KMS-11 (cell line): Measurements from ENCODE around the gene CYP2A6.
"Not testable (repeated sequence)": the region's sequence is repeated elsewhere in the genome, so short reads cannot be mapped to it uniquely, and the experiment has no call there.

Experiments
- H2AFZ ChIP-seq: fragments of 200-600 bp; sonication (generic); 2 replicates; pipeline ENCODE4 v1.6.1; 2016; ENCODE audit warnings: antibody characterized with exemption, mixed run types, low read depth
- H3K27ac ChIP-seq: fragments of 200-600 bp; sonication (generic); 2 replicates; pipeline ENCODE4 v1.6.1; 2016; ENCODE audit warnings: mild to moderate bottlenecking, mixed run types
- H3K27me3 ChIP-seq: fragments of 200-600 bp; sonication (generic); 2 replicates; pipeline ENCODE4 v1.6.1; 2017; ENCODE audit warnings: mild to moderate bottlenecking, low read depth, mixed run types, moderate library complexity; ENCODE audit not compliant: insufficient read depth
- H3K36me3 ChIP-seq: fragments of 200-600 bp; sonication (generic); 2 replicates; pipeline ENCODE4 v1.6.1; 2017; ENCODE audit warnings: mild to moderate bottlenecking, mixed run types; ENCODE audit not compliant: insufficient read depth
- H3K4me1 ChIP-seq: fragments of 200-600 bp; sonication (generic); 2 replicates; pipeline ENCODE4 v1.6.1; 2016; ENCODE audit warnings: mild to moderate bottlenecking, low read depth, mixed run types; ENCODE audit not compliant: poor library complexity, severe bottlenecking
- H3K4me2 ChIP-seq: fragments of 200-600 bp; sonication (generic); 2 replicates; pipeline ENCODE4 v1.7.0; 2016; ENCODE audit warnings: mild to moderate bottlenecking, mixed run types
- H3K4me3 ChIP-seq: fragments of 200-600 bp; sonication (generic); IDR thresholded peaks from 2 replicates; pipeline ENCODE4 v1.6.1; 2017; ENCODE audit warnings: low read depth, low read length, mixed read lengths; ENCODE audit not compliant: insufficient read depth
- H3K79me2 ChIP-seq: fragments of 200-600 bp; sonication (generic); 2 replicates; pipeline ENCODE4 v1.6.1; 2016; ENCODE audit warnings: low read depth, mixed run types; ENCODE audit not compliant: insufficient read depth
- H3K9ac ChIP-seq: fragments of 200-600 bp; sonication (generic); 2 replicates; pipeline ENCODE4 v1.6.1; 2016; ENCODE audit warnings: mild to moderate bottlenecking, mixed run types
- H4K20me1 ChIP-seq: fragments of 200-600 bp; sonication (generic); 2 replicates; pipeline ENCODE4 v1.6.1; 2016; ENCODE audit warnings: mild to moderate bottlenecking, mixed run types; ENCODE audit not compliant: insufficient read depth
- CTCF ChIP-seq: fragments of 200-600 bp; sonication (generic); conservative IDR thresholded peaks from 2 replicates; pipeline ENCODE4 v1.6.1; 2017; ENCODE audit warnings: low read depth, mild to moderate bottlenecking, antibody characterized with exemption, low read length, moderate library complexity, mixed read lengths

CYP2A6 gene

GRCh38 chr19:40889366-40889765, 39.1 kb upstream of the CYP2A6 start:
- no peaks in the 10 kb centered on the region for H4K20me1 ChIP-seq
- no peaks in the 10 kb centered on the region for H3K79me2 ChIP-seq
- no peaks in the 10 kb centered on the region for H3K36me3 ChIP-seq
- TF ChIP-seq CTCF: no peak
- no peaks in the 10 kb centered on the region for H3K27me3 ChIP-seq
- no peak overlapping the region for H3K9ac ChIP-seq
- H3K4me1 ChIP-seq: no peaks in the 10 kb centered on the region
- no peak overlapping the region for H2AFZ ChIP-seq
- no peak overlapping the region for H3K4me3 ChIP-seq
- H3K4me2 ChIP-seq: no peak overlapping the region
- H3K27ac ChIP-seq: no peak overlapping the region

GRCh38 chr19:40888191-40888590, 37.9 kb upstream of the CYP2A6 start:
- H3K9ac ChIP-seq: no peak overlapping the region
- no peaks in the 10 kb centered on the region for H3K27me3 ChIP-seq
- no peak overlapping the region for H3K27ac ChIP-seq
- no peak overlapping the region for H3K4me2 ChIP-seq
- no peaks in the 10 kb centered on the region for H3K4me1 ChIP-seq
- H4K20me1 ChIP-seq: no peaks in the 10 kb centered on the region
- H3K4me3 ChIP-seq: no peak overlapping the region
- TF ChIP-seq CTCF: no peak
- H3K36me3 ChIP-seq: no peaks in the 10 kb centered on the region
- H3K79me2 ChIP-seq: no peaks in the 10 kb centered on the region
- no peak overlapping the region for H2AFZ ChIP-seq

- H2AFZ ChIP-seq, H3K4me2 ChIP-seq, H3K79me2 ChIP-seq, H3K27me3 ChIP-seq, H3K36me3 ChIP-seq, H3K9ac ChIP-seq, H4K20me1 ChIP-seq, H3K4me3 ChIP-seq, H3K4me1 ChIP-seq, H3K27ac ChIP-seq: not testable (repeated sequence)
These were observed 34.1 kb upstream of the CYP2A6 start for GRCh38 chr19:40884187-40884931.

- H3K36me3 ChIP-seq, H3K79me2 ChIP-seq, H4K20me1 ChIP-seq, H3K4me2 ChIP-seq, H2AFZ ChIP-seq, H3K9ac ChIP-seq, H3K4me1 ChIP-seq, H3K27ac ChIP-seq, H3K4me3 ChIP-seq, H3K27me3 ChIP-seq: not testable (repeated sequence)
These were observed 31.8 kb upstream of the CYP2A6 start, which contains the start of gene CYP2A7 for GRCh38 chr19:40882062-40882461. CYP2A7 (minus strand) TSS chr19:40882231; CDS start chr19:40882210, 21 bp downstream.

GRCh38 chr19:40879349-40879748, 29.1 kb upstream of the CYP2A6 start:
- not testable (repeated sequence) for H3K36me3 ChIP-seq, H2AFZ ChIP-seq, H3K4me3 ChIP-seq, H3K27ac ChIP-seq, H3K4me1 ChIP-seq, H3K4me2 ChIP-seq, H3K79me2 ChIP-seq, H4K20me1 ChIP-seq, H3K27me3 ChIP-seq, H3K9ac ChIP-seq

GRCh38 chr19:40875526-40875951, 25.3 kb upstream of the CYP2A6 start:
- H3K9ac ChIP-seq, H3K4me1 ChIP-seq, H3K27me3 ChIP-seq, H3K79me2 ChIP-seq, H2AFZ ChIP-seq, H4K20me1 ChIP-seq, H3K4me3 ChIP-seq, H3K4me2 ChIP-seq, H3K36me3 ChIP-seq, H3K27ac ChIP-seq: not testable (repeated sequence)

GRCh38 chr19:40874874-40875273, 24.6 kb upstream of the CYP2A6 start:
- not testable (repeated sequence) for H3K79me2 ChIP-seq, H3K27ac ChIP-seq, H3K4me3 ChIP-seq, H4K20me1 ChIP-seq, H3K4me2 ChIP-seq, H3K27me3 ChIP-seq, H3K9ac ChIP-seq, H3K36me3 ChIP-seq, H2AFZ ChIP-seq, H3K4me1 ChIP-seq

GRCh38 chr19:40873873-40874272, 23.6 kb upstream of the CYP2A6 start:
- not testable (repeated sequence) for H3K9ac ChIP-seq, H4K20me1 ChIP-seq, H3K27ac ChIP-seq, H3K4me1 ChIP-seq, H3K4me3 ChIP-seq, H3K79me2 ChIP-seq, H3K27me3 ChIP-seq, H2AFZ ChIP-seq, H3K4me2 ChIP-seq, H3K36me3 ChIP-seq
